GM12872 (cell line): ENCODE data around the gene HSF5.

Source experiments
- CTCF ChIP-seq: IDR thresholded peaks from 3 replicates; pipeline ENCODE4 v1.5.1; 2011; ENCODE audit warnings: low read depth, mild to moderate bottlenecking, low read length, moderate library complexity; ENCODE audit not compliant: insufficient read depth

Gene HSF5

GRCh38 chr17:58527949-58528348 is 39.7 kb upstream of the HSF5 start:
- no peak for TF ChIP-seq CTCF

DNA sequence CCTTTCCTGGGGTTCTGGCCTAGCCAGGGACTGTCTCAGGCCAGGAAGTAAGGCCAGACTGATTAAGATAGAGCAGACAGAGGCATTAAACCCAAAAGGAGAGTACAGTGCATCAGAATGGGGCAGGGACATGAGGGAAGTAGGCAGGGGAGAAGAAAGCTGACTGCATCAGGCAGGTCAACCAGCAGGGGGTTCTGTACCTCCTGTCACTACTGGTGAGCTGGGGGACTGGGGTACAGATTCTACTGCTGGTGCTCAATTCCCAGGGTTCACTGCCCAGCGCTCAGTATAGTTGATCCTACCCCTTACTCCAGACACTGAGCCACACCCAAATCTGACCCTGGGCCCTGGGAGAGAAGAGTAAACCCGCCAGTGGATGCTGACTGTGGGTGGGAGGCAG is 39.1 kb upstream of the HSF5 start:
- TF ChIP-seq CTCF, result peak; percentile 55

DNA sequence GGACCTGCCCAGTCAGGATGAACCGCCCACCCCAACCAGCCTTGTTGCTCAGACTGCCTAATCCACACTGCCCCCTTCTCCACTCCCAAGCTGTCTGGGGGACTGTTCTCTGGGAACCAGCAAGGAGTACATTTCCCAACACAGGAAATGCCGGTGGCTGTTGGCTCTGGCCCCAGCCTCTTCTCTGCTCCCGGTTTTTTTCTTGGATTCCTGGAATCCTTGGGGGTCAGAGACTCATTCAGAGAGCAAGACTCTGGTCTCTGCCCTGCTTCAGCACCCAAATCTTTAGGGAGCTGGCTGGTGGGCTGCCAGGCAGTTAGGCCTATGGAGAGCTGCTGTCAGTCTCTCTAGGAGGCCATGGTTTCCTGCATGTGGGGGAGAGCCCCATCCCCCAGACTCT is 37.0 kb upstream of the HSF5 start:
- no peak for TF ChIP-seq CTCF

DNA sequence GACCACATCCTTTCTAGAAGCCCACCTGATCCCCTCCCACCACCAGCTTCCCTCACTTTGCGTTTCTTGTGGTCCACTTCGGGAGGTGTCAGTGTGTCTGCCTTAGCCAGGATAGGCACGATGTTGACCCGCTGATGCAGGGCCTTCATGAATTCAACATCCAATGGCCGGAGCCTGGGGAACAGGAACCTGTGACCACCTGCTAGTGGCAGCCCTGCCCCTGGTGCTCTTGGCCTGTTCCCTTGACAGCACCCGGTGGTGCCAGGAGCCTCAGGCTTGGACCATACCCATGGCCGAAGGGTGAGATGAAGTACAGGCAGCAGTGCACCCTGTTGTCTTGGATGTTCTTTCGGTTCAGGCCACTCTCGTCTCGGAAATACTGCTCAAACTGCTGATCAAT is 33.5 kb upstream of the HSF5 start:
- no peak for TF ChIP-seq CTCF

- TF ChIP-seq CTCF, result peak; percentile 78
Observed at GRCh38 chr17:58520843-58521430, 32.7 kb upstream of the HSF5 start.

- no peak for TF ChIP-seq CTCF
Observed at GRCh38 chr17:58517928-58518609, 29.9 kb upstream of the HSF5 start.

DNA sequence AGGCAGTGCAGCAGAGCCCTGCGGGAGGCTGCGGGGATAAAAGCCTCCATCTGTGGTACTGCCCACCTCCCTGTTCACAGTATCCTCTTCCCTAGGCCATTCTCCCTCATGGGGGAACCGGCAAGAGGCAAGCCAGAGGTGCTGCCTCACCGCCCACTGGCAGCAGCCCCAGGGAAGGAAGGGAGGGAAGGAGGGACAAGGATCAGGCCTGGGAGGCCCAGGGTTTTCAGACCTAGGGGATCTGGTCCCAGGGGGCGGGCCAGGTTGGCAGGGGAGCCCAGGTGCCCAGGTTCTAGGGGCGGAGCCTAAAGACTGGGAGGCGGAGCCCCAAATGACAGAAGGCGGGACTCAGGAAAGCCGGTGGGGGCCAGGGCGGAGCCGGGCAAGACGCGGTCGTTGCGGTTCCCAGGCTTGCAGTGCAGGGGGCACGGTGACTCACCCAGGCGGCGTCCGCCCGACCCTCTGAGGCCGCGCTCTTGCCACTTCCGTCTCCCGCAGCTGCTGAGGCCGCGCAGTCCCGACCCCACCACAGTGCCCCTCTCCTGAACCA is 29.2 kb upstream of the HSF5 start:
- no peak for TF ChIP-seq CTCF
